ENCODE data around the gene UGGT2.

Gene UGGT2

DNA sequence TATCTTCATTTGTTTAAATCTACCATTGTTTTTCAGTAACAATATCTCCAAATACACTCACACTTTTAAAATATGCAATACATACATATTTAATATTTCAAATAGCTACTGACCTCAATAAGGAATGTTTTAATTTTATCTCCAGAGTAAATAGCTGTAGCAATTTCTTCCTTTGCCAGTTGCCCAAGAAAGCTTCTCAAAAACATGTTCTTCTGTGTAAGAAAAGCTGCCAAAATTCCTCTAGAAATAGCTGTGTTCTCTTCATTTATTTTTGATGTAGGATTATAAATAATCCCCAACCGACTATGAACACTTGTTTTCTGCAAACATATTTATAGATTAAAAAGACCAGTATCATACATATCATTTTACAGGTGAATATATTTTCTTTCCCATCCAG lies 150.5 kb downstream of the UGGT2 start:
- in situ Hi-C loops (cut with MboI; ENCODE audit: low sequenced_read_pairs): no loop called here

DNA sequence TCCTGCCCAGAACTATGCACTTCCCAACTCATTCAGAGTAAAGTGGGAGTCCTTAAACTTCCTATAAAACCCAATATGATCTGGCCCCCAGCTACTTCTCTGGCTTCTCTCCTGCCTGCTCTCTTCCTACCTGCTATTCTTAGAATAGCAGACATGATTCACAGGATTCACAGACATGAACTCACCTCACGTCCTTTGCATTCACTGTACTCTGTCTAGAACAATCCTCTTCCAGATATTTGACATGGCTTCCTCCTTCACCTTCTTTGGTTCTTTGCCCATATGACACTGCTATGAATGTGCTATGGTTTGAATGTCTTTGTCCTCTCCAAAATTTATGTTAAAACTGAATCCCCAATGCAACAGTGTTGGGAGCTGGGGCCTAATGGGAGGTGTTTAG lies 154.9 kb downstream of the UGGT2 start:
- in situ Hi-C loops (cut with MboI; ENCODE audit: low sequenced_read_pairs): no loop called here

DNA sequence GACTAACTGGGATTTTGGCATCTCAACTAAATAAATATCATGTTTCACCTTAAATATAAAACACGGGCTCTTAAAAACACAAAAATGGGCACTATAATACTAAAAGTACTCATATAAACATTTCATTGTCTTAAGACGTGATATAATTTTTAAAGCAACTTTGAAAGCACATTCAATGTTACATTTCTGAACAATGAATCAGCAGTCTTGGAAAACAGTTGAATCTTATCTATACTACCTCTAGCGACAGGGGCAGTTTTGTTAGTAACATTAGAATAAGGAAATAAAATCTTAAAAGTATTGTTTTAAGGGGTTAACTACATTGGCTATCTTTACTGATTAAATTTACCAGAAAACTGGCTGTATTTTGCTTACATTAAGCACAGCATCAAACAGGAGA lies 156.9 kb downstream of the UGGT2 start:
- in situ Hi-C loops (cut with MboI; ENCODE audit: low sequenced_read_pairs): no loop called here

DNA sequence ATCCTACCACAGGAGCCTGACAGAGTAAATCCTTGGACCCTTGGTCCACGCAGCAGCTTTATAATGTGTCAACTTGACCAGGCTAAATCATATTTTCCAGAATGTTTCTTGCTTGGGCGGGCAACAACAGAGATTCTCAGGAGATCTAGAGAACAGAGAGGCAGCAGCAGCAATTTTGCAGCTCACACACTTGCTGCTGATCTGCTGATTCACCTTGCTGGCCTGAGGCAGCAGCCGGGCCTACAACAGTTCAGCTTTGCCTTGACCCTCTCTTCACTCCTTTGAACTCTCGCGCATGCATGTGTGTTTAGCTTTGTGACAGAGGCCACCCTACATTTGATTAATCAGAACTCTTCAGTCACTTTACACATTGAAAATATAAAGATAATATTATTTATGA lies 159.3 kb downstream of the UGGT2 start:
- in situ Hi-C loops (cut with MboI; ENCODE audit: low sequenced_read_pairs): no loop called here

DNA sequence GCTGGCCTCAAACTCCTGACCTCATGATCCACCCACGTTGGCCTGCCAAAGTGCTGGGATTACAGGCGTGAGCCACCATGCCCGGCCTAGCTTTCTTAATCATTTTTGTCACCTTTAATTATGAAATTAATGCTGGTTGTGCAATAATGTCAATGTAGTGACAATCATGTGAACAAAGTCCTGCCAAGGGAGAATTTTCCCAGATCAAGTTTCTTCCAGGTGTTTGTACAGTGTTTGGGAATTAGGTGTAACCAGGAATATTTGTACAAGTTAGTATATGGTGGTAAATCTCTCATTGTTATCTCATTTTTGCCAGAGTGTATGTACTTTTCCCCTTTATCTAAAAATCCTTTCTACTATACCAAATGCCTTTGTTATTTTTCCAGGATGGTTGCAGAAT lies 171.1 kb downstream of the UGGT2 start:
- in situ Hi-C loops (cut with MboI; ENCODE audit: low sequenced_read_pairs): no loop called here

DNA sequence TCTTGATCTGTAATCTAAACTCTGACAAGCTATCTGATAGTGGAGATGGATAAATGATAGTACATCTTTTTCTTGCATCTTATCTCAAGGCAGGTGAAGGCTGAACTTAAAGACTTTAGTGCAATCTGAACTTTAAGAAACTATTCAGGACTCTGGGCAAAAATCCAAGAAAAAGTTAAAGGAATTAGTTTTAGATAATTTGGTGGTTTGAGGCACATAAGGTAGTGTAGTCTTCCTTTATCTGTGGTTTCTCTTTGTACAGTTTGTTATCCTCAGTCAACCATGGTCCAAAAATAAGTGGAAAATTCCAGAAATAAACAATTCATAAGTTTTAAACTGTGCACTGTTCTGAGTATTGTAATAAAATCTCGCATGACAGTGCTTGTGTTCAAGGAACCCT lies 172.9 kb downstream of the UGGT2 start:
- in situ Hi-C loops (cut with MboI; ENCODE audit: low sequenced_read_pairs): no loop called here

DNA sequence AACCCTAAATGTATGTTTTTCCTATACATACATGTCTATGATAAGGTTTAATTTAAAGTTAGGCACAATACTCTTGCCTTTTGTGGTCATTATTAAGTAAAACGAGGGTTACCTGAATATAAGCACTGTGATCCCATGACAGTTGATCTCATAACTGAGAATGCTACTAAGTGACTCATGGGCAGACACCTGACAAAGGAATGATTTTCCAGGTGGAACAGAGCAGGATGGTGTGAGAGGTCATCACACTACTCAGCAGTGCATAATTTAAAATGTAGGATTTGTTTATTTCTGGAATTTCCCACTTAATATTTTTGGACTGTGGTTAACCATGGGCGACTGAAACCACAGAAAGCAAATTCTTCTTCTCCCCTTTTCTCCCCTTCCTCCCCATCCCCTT lies 178.9 kb downstream of the UGGT2 start:
- in situ Hi-C loops (cut with MboI; ENCODE audit: low sequenced_read_pairs): no loop called here

DNA sequence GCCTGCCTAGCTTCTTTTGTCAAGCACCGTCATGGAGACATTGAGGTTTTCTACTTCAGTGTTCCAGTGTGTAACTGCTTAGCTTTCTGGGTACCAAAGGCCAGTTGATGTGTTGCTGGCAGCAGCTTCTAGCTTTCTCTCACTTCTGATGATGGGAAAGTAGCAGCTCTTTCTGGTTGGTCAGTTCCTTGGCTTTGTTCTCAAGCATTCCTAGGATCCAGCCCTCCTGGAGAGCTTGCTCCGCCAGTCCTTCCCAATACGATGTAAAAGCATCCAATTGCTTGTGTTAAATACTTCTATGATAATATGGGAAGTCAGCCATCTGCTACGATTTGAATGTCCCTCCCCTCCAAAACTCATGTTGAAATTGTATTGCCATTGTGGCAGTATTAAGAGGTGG lies 182.8 kb downstream of the UGGT2 start:
- in situ Hi-C loops (cut with MboI; ENCODE audit: low sequenced_read_pairs): no loop called here

DNA sequence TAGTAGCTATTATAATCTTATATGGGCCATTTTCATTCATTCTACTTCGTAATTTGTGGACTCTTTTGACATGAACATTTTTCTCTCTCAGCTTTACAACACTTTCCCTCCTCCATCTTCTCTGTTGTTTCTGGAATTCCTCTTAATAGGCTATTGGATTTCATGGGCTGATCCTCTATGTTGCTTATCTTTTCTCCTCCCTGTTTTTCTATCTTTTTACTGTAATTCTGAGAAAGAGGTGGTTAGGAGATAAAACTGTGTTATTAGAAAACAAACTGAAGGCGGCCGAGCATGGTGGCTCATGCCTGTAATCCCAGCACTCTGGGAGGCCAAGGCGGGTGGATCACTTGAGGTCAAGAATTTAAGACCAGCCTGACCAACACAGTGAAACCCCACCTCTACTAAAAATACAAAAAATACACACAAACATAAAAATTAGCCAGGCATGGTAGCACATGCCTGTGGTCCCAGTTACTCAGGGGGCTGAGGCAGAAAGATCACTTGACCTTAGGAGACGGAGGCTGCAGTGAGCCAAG lies 188.1 kb downstream of the UGGT2 start:
- in situ Hi-C loops (cut with MboI; ENCODE audit: low sequenced_read_pairs): no loop called here

DNA sequence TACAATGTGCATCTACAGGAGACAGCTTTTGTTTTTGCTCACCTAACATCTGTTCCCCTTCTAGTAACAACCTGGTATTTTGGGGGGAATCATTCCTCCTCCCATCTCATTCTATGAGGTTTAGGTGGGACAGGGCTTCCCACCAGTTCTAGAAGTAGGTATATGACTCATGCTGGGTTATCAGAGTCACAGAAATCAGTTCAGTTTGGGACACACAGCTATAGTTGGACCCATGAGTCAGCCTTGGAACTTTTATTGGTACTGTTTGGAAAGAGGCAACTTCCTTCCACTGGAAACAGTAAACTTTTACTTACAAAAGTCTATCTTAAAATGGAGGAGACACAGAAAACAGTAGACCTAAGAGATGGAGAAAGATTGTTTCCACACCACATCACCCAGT lies 190.8 kb downstream of the UGGT2 start:
- in situ Hi-C loops (cut with MboI; ENCODE audit: low sequenced_read_pairs): no loop called here

DNA sequence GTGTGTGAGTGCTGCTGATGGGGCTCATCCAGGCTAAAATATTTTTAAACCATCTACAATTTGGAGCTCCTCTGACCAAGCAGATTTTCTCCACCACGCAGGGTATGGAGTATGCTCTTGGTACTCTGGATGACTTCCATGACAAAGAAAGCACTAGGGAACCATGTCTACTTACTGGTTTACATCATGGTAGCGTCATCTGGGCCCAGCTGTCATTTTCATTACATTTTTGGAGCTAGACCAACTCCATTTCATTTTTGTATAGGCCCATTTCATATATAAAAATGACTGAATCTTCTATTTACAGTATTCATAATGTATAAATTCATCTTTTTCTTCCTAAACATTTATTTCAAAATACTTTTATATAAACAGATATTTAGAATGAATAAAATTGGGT lies 191.9 kb downstream of the UGGT2 start:
- in situ Hi-C loops (cut with MboI; ENCODE audit: low sequenced_read_pairs): no loop called here

DNA sequence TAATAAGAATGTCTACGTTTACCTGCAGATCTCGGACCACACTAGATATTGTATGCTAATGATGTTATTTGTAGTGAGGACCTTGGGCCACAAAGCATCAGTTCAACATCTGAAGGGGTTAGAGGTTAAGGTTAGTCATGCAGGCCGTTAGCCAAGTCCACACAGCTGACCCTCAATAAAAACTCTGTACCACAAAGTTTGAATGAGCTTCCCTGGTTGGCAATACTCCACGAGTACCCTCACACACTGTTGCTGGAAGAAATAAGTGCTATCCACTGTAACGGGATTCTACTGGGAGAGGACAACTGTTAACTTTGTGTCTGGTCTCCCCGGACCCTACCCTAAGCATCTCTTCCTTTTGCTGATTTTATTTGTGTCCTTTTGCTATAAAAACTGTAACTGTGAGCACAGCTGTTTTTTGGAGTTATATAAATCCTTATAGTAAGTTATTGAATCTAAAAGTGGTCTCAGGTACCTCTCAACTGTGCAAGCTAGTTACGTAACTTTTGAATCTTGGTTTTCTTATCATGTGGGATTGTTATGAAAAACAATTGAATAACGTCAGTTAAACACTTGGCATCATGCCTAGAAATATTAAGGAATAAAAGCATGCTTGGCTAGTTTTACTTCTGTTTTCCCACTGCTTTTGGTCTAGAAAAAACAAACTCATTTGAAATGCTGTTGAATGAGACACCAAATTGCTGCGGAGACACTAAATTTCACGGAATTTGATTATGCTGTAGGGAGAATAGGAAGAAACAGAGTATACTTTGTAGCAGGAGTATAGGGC lies 194.7 kb downstream of the UGGT2 start:
- in situ Hi-C loops (cut with MboI; ENCODE audit: low sequenced_read_pairs): no loop called here

DNA sequence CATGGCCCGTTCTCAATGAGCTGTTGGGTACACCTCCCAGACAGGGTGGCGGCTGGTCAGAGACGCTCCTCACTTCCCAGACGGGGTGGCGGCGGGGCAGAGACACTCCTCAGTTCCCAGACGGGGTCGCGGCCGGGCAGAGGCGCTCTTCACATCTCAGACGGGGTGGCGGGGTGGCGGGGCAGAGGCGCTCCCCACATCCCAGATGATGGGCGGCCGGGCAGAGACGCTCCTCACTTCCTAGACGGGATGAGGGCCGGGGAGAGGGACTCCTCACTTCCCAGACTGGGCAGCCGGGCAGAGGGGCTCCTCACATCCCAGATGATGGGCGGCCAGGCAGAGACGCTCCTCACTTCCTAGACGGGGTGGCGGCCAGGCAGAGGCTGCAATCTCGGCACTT lies 207.5 kb downstream of the UGGT2 start:
- in situ Hi-C loops (cut with MboI; ENCODE audit: low sequenced_read_pairs): loop anchor here (25.0 kb wide), 1 partner anchor 308 kb away; no protein-coding TSS in a partner anchor

DNA sequence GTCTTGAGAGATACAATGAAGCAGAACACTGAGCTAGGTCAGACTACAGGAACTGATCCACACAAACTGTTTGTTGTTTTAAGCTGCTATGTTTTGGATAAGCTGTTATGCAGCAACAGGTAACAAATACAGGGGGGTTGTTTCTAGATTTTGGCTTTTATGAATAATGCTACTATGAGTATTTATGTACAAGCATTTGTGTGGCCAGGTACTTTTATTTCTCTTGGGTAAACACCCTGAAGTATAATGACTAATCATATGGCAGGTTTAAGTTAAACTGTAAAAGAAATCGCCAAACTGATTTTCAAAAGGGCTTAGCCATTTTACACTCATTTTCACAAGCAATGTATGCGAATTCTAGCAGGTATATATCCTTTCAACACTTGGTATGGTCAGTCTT lies 210.3 kb downstream of the UGGT2 start:
- in situ Hi-C loops (cut with MboI; ENCODE audit: low sequenced_read_pairs): loop anchor here (25.0 kb wide), 1 partner anchor 306 kb away; no protein-coding TSS in a partner anchor

DNA sequence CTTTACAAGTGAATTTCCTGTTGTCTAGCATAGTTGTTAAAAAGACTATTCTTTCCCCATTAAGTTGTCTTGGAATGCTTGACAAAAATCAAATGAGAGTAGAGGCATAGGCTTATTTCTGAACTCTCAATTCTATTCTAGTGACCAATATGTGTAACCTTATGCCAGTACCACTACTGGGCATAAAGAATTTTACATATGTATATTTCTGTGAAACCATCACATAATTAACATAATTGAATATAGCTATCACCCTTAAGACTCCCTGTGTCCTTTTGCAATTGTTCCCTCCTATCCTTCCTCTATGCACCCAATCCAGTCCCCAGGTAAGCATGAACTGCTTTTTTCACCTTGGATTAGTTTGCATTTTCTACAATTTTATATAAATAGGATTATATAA lies 211.3 kb downstream of the UGGT2 start:
- in situ Hi-C loops (cut with MboI; ENCODE audit: low sequenced_read_pairs): loop anchor here (25.0 kb wide), 1 partner anchor 305 kb away; no protein-coding TSS in a partner anchor

DNA sequence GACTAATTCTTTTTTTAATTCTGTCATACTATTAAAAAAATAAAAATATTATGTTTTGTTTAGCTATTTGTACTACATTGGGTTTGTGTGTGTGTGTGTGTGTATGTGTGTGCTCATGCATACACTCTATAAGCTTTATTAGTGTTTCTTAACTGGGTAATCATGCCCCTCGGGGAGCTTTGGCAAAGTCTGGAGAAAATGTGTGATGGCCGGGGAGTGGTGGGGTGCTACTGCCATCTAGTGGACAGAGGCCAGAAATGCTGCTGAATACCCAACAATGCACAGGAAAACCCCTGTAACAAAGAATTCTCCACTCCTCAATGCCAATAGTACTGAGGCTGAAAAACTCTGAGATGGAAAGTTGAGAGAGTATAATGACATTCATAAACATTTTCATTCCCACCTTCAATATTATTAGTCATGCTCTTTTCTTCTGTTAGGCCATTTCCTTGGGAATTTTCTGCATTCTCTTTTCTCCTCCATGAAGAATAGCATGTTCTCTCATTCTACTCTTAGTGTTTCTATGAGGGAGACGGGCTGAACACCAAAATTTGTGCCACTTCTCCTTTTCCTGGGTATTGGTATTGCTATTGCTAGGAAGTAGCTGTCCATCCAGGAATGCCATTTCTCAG lies 219.0 kb downstream of the UGGT2 start:
- in situ Hi-C loops (cut with MboI; ENCODE audit: low sequenced_read_pairs): loop anchor here (10.0 to 25.0 kb wide), 2 partner anchors 219 to 297 kb away; no protein-coding TSS in a partner anchor

DNA sequence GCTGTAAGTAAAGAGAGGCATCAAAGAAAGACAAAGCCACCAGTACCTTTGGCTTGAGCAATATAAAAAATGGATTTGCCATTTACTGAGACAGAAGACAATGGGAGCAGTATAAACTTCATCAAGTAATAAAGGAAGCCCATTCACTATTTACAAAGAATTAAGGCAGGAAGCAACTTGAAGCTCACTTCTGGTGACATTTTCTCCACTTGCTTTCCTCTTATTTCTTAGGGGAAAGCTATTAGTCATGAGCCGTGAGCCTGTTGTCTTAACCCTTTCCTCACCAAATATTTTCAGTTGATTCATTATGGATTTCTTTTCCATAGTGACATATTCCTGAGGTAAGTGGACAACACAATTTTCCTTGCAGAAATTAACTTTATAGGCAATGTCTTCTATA lies 219.5 kb downstream of the UGGT2 start:
- in situ Hi-C loops (cut with MboI; ENCODE audit: low sequenced_read_pairs): loop anchor here (10.0 to 25.0 kb wide), 2 partner anchors 219 to 296 kb away; no protein-coding TSS in a partner anchor

DNA sequence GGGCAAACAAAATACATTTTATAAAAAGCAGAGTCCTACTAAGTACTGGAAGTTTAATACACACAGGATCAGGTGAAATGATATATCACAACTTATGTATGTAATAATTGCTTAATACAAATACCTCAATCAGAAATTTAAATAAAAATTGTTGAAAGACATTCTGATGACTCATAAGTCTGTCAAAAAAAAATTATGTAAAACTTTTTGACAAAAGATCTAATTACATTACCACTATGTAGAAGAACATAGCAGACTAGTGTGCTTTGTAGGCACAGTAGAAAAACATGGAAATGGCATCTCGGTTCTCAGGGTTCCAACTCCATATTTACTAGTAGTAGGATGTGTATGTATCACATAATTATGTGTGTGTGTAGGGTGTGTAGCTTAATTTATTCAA lies 220.1 kb downstream of the UGGT2 start:
- in situ Hi-C loops (cut with MboI; ENCODE audit: low sequenced_read_pairs): loop anchor here (10.0 to 25.0 kb wide), 2 partner anchors 218 to 296 kb away; no protein-coding TSS in a partner anchor

DNA sequence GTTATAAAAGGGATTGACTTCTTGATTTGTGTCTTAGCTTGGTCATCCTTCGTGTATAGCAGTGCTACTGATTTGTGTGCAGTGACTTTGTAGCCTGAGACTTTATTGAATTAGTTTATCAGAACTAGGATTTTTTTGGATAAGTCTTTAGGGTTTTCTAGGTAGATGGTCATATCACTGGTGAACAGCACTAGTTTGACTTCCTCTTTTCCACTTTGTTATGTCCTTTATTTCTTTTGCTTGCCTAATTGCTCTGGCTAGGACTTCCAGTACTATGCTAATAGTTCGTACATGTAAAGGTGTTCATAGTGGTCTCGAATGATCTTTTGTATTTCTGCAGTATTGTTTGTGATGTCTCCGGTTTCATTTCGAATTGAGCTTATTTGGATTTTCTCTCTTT lies 230.9 kb downstream of the UGGT2 start:
- in situ Hi-C loops (cut with MboI; ENCODE audit: low sequenced_read_pairs): loop anchor here (25.0 kb wide), 1 partner anchor 635 kb away; no protein-coding TSS in a partner anchor

DNA sequence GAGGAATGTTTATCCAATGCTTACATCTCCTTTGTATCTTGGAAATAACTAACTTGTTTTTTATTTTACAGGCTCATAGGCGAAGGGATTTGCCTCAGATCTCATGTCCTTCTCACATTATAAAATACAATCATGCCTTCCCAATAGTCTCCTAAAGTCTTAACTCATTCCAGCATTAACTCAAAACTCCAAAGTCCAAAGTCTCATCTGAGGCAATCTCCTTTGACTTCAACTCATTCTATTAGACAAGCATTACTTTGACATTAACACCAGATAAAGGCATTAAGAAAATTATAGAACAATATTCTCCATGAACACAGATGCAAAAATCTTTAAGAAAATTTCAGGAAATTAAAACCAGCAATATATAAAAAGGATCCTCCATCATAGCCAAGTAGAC lies 238.7 kb downstream of the UGGT2 start:
- in situ Hi-C loops (cut with MboI; ENCODE audit: low sequenced_read_pairs): loop anchor here (25.0 kb wide), 1 partner anchor 627 kb away; no protein-coding TSS in a partner anchor

DNA sequence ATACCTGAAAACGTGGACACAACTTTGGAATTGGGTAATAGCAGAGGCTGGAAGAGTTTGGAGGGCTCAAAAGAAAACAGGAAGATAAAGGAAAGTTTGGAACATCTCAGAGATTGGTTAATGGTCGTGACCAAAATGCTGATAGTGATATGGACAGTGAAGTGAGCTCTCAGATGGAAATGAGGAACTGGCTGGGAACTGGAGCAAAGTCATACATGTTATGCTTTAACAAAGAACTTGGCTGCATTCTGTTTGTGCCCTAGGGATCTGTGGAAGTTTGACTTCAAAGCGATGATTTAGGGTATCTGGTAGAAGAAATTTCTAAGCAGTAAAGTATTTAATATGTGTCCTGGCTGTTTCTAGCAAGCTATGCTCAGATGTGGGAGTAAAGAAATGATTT lies 240.1 kb downstream of the UGGT2 start:
- in situ Hi-C loops (cut with MboI; ENCODE audit: low sequenced_read_pairs): loop anchor here (25.0 kb wide), 1 partner anchor 626 kb away; no protein-coding TSS in a partner anchor

DNA sequence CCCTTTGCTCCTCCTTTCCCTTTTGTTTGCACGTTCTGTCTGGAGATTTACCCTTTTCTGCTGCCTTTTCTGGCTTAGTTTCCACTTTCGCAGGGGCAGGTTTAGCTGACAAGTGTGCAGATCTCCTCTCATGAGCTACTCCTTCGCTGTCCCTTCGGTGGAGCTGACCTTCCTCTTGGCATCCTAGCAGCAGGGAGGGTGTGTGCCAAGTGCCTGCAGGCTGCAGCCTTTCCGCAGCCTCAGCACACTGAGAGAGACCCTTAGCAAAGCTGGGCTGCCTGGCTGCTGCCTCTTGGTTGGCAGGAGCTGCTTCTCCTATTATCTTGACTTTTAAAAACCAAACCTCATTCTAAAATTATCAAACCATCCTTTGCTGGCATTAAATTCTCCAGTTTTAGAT lies 243.8 kb downstream of the UGGT2 start:
- in situ Hi-C loops (cut with MboI; ENCODE audit: low sequenced_read_pairs): loop anchor here (25.0 kb wide), 1 partner anchor 622 kb away; no protein-coding TSS in a partner anchor

Data from HL-60/S4 (cell line).